Measurements from ENCODE around the gene CCDC187.

DNA sequence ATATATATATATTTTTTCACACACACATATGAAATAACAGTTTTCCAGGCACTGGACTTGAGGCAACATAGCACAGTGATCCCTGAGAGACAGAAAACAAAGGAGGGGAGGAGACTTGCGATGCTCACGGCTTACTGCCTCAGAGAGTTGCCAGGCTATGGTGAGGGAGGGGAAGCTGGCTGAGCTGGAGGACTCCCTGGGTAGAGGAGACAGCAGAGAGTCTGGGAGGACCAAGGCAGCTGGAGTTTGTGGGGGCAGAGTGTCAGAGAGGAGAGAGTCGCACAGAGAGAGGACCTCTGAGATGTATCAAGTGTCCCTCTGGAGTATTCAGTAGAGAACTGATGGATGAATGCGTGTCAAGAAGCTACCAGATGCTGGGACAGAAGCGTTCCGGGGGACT is 35.2 kb downstream of the CCDC187 start:
- TF ChIP-seq, protein P1, sequence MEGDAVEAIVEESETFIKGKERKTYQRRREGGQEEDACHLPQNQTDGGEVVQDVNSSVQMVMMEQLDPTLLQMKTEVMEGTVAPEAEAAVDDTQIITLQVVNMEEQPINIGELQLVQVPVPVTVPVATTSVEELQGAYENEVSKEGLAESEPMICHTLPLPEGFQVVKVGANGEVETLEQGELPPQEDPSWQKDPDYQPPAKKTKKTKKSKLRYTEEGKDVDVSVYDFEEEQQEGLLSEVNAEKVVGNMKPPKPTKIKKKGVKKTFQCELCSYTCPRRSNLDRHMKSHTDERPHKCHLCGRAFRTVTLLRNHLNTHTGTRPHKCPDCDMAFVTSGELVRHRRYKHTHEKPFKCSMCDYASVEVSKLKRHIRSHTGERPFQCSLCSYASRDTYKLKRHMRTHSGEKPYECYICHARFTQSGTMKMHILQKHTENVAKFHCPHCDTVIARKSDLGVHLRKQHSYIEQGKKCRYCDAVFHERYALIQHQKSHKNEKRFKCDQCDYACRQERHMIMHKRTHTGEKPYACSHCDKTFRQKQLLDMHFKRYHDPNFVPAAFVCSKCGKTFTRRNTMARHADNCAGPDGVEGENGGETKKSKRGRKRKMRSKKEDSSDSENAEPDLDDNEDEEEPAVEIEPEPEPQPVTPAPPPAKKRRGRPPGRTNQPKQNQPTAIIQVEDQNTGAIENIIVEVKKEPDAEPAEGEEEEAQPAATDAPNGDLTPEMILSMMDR (optimal IDR thresholded peaks at IDR 0.05 in 1 of 3, IDR thresholded peaks at IDR 0.05 in 1 of 3, conservative IDR thresholded peaks at IDR 0.05 in 1 of 3; ENCODE audit: extremely low read depth in 1 of 3, insufficient read depth in 2 of 3, low read length in 3 of 3), result no peak
- no peak for TF ChIP-seq EZH2 (IDR thresholded peaks at IDR 0.05; ENCODE audit: low read length)
